Cerebellar cortex (tissue), 1 donor: ENCODE results near the gene SLC25A11.
"Not testable (repeated sequence)": the region's sequence is repeated elsewhere in the genome, so short reads cannot be mapped to it uniquely, and the experiment has no call there.

Source experiments
- DNase-seq: peaks from one replicate; pipeline ENCODE4 v3.0.0-alpha.2; 2015; ENCODE audit warnings: low spot score

Gene SLC25A11

GRCh38 chr17:4920351-4921048 is 19.3 kb downstream of the SLC25A11 start:
- no peak for DNase-seq

DNA sequence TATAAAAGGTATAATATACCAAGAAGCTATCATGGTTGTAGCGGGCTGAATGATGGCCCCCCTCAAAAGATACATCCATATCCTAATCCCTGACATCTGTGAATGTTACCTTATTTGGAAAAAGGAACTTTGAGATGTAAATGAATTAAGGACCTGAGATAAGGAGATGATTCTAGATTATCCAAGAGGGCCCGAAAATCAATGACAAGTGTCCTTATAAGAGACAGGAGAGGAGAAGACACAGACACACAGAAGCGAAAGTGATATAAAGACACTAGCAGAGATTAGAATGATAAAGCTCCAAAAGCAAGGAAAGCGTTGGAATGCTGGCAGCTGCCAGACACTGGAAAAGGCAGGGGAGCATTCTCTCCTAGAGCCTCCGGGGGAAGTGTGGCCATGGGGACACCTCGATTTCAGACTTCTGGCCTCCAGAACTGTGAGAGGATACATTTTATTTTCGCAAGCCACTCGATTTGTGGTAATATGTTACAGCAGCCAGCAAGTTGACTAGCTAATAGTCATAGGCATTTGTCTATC is 20.3 kb downstream of the SLC25A11 start:
- no peak for DNase-seq

DNA sequence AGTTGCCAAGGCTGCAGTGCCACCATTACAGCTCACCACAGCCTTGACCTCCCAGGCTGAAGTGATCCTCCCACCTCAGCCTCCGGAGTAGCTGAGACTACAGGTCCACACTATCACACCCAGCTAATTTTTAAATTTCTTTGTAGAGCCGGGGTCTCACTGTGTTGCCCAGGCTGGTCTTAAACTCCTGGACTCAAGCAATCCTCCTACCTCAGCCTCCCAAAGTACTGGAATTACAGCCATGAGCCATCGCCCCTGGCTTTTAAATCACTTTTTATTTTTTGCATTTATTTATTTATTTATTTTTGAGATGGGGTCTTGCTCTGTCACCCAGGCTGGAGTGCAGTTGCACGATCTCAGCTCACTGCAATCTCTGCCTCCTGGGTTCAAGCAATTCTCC is 25.3 kb downstream of the SLC25A11 start:
- not testable (repeated sequence) for DNase-seq

DNA sequence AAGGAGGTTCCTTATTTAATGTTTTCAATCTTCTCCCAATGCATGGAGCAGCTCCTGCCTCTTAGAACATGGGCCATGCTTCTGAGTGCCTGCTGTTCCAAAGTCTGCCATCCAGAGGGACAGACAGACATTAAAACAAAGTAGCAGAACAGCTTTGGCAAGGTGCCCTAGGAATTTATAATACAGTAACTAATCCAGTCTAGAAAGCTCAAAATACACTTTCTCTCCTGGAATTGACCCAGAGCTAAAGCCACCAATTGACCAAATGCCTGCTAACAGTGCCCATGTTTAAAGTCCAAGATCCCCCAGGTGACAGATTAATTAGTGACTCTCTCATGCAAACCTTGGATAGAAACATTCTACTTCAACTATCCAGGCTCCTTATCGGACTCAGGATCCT is 25.9 kb downstream of the SLC25A11 start:
- DNase-seq: no peak

- peak; percentile 86 for DNase-seq
These were observed 30.9 kb downstream of the SLC25A11 start for GRCh38 chr17:4908711-4909496.

- no peak for DNase-seq
These were observed 31.5 kb downstream of the SLC25A11 start for GRCh38 chr17:4908301-4908700.

DNA sequence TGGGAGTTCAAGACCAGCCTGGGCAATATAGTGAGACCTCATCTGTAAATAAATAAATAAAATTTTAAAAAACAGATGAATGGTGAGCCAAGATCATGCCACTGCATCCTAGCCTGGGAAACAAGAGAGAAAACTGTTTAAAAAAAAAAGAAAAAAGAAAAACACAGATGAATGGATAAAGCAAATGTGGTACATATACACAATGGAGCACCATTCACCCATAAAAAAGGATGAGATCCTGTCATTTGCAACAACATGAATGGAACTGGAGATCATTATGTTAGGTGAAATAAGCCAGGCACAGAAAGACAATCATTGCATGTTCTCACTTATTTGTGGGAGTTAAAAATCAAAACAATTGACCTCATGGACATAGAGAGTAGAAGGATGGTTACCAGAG is 33.2 kb downstream of the SLC25A11 start:
- DNase-seq: not testable (repeated sequence)

- peak; percentile 90 for DNase-seq
These were observed 36.6 kb downstream of the SLC25A11 start, which contains the start of gene CHRNE for GRCh38 chr17:4903051-4903818. TSS of gene CHRNE (minus strand) at chr17:4903098. CDS start at chr17:4903063, 35 bp downstream.

- no peak for DNase-seq
These were observed 37.3 kb downstream of the SLC25A11 start for GRCh38 chr17:4902540-4902939.

- DNase-seq: no peak
These were observed 38.0 kb downstream of the SLC25A11 start for GRCh38 chr17:4901648-4902344.

DNA sequence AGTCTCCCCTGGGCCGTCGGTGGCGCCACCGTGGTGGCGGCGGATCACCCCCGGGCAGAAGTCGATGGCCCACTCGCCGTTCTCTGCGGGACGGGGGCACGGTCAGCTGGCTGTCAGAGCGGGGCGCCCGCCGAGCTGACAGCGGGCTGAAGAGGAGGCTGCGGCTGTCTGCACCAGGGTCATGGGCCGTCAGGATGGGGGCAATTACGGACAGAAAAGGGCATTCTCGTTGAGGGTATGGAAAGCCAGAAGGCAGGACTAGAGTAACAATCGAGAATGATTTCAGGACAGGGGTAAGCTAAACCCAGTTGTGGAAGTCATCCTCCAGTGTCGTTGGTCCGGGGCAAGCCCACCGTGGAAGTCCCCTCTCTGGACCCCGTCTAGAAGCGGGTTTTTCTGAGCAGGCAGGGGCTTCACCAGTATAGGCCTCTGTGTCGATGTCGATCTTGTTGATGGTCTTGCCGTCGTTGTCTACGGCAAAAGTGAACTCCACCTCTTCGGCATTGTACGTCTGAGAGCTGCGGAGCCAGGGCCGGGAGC is 38.7 kb downstream of the SLC25A11 start:
- DNase-seq: no peak

- no peak for DNase-seq
These were observed 39.4 kb downstream of the SLC25A11 start for GRCh38 chr17:4900231-4901107.

GRCh38 chr17:4899341-4900230 is 40.3 kb downstream of the SLC25A11 start, which contains the start of gene C17orf107:
TSS of gene C17orf107 (plus strand) at chr17:4899536. CDS start at chr17:4899763, 227 bp downstream.
- peak; percentile 58 for DNase-seq

- DNase-seq: no peak
These were observed 40.9 kb downstream of the SLC25A11 start for GRCh38 chr17:4898927-4899326.

- DNase-seq: no peak
These were observed 41.5 kb downstream of the SLC25A11 start for GRCh38 chr17:4898351-4898750.

GRCh38 chr17:4897785-4898184 is 42.1 kb downstream of the SLC25A11 start:
- no peak for DNase-seq

- DNase-seq: no peak
These were observed 42.6 kb downstream of the SLC25A11 start for GRCh38 chr17:4897198-4897687.

DNA sequence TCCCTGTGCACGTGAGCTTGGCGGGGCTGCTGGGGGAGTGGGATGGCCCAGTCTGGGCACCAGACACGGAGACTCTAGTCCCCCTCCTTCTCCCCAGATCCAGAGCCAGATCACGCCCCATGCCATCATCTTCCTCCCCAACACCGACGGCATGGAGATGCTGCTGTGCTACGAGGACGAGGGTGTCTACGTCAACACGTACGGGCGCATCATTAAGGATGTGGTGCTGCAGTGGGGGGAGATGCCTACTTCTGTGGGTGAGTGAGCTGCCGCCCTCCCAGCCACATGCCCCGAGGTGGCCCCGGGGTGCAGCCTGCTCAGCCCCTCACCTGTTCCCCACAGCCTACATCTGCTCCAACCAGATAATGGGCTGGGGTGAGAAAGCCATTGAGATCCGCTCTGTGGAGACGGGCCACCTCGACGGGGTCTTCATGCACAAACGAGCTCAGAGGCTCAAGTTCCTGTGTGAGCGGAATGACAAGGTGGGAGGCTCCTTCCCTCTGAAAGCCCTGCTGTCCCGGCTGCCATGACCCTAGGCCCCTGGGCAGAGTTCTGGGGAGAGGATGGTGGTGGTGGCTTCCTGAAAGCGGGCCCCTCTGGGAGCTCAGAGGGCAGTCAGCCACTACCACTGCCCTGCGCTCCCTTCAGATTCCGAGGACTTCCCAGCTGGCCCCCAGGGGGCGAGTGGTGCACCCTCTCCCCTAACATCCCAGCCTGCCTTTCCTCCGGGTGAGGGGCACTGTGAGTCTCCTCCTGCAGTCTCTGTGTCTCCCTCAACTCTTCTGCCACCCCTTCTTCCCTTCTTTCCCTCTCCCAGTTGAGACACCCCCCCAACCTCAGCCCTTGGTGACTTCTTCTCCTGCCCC is 43.3 kb downstream of the SLC25A11 start:
- no peak for DNase-seq
